ENCODE data around the gene KRTAP4-5.
"Not testable (repeated sequence)": the region's sequence is repeated elsewhere in the genome, so short reads cannot be mapped to it uniquely, and the experiment has no call there.

The KRTAP4-5 gene

GRCh38 chr17:41145261-41145660, 4.4 kb downstream of the KRTAP4-5 start:
- no peak for DNase-seq

DNA sequence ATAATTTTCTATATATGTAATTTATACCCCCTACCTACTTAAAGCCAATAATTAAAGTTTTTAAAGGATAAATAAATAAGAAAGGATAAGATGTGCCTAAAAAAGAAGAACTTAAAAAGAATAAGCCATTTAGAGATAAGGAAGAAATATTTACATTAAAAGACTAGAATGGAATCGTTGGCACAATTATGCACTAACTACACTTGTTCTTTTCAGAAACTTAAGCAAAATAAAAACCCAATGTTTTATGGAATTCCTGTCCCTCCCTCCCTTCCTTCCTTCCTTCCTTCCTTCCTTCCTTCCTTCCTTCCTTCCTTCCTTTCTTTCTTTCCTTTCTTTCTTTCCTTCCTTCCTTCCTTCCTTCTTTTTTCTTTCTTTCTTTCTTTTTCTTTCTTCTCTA, 4.8 kb downstream of the KRTAP4-5 start:
- no peak for DNase-seq

DNA sequence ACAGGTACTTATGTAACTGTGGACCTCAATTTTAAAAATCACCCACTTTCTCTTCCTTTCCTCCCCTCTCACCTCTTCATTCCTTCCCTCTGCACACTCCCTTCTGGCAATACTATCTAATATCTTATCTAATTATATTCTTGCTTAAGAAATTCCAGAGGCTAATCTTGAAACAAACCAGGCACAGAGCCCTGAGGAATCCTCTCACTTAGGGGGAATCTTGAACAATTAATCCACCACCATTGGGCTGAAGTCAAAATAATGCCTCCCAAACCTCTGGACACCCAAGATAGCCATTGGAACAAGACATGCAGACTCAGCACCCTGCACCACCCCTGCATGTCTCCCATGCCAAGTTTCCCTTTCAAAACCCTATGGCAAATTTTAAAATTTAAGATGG, 8.3 kb downstream of the KRTAP4-5 start:
- no peak for DNase-seq

DNA sequence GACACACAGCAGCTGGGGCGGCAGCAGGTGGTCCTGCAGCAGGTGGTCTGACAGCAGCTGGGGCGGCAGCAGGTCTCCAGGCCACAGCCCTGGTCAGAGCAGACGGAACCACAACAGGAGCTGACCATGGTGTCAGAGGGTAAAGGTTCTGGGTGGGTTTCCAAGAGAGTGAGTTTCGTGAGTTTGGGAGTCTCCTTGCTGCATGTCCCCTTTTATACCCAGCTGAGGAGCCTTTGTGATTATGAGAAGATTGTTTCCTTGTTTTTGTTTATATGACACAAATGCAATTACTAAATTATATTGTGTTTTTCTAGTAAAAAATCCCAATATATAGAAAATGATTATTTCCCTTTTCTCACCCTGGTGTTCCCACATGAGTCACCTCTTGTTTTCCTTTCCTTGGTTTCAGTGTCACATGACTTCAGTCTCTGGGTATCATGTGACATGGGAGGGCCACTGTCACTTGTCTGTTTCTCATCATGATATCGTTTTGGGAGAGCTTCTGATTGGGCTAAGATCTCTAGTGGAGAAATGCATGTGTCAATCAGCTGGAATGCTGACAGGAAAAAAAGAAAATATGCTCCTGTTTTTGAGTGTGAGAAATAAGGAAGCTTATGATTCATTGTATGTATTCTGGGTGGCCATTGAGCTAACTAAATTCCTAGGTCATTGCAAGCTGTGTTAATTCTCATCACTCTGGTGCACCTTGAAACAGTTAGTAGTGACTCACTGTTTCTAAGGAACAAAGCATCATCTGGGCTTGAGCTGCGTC, 9.1 kb downstream of the KRTAP4-5 start, which contains the start of gene KRTAP4-6:
Gene KRTAP4-6 (minus strand): TSS at position 185 of the 772 bp plus-strand sequence. CDS start 57 bp downstream, at position 128.
- no peak for DNase-seq

GRCh38 chr17:41139865-41140264, 9.8 kb downstream of the KRTAP4-5 start:
- not testable (repeated sequence) for DNase-seq

GRCh38 chr17:41133880-41134735, 15.5 kb downstream of the KRTAP4-5 start:
- DNase-seq, result peak; percentile 20

DNA sequence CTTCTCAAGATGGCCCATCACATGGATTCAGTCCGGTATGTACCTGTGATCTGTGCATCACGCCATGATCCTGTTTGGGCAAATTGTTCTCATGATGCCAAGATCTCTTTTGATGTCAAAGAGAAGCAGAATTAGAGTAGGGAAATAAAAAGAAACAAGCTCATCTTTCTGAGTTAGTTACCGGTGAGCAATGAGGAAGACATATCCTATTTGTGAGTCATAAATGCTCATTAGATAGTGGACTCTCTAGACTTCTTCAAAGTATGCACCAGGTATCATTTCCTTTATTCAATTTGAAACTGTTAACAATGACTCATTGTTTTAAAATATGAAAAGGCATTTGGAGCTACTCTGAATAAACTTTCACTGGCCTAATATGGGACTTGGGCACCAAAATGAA, 17.6 kb downstream of the KRTAP4-5 start:
- DNase-seq, result no peak

DNA sequence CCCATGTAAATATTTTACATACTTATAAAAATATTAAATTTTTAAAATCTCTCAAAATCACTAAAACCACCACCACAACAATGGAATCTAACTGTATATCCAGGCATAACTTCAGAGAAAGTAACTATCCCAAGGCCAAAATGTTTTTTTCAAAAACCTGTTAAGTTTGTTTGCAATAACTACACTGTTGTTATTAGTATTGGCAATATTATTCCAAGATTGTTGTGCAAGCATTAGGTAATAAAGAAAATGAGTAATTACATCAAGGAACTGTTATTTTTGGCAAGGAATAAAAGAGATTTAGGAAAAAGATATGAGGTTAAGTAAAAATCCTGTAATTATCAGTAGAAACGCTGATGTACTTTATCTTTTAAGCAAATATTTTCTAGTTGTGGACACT, 22.3 kb downstream of the KRTAP4-5 start:
- DNase-seq, result no peak

GRCh38 chr17:41126412-41126811, 23.2 kb downstream of the KRTAP4-5 start:
- DNase-seq, result no peak

DNA sequence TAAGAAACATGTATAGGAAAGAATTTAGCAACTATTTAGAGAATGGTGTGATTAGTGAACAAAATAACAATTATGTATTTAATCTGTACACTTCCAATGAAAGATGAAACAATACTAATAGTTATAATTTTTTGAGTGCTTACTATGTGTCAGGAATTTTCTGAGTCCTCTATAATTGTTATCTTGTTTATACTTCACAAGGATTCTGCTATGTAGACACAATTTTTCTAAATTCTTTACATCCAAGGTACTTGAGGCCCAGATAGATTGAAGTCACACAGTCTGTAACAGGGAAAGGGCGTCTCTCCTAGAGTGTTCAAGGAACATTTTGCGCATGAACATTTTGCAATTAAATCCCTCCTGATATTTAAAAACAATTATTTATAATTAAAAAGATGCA, 24.6 kb downstream of the KRTAP4-5 start:
- DNase-seq, result no peak

- DNase-seq, result not testable (repeated sequence)
Observed at GRCh38 chr17:41123991-41124371, 25.6 kb downstream of the KRTAP4-5 start, which contains the start of gene KRTAP4-12. TSS of gene KRTAP4-12 (minus strand) at chr17:41124182. CDS start at chr17:41124122, 60 bp downstream.

- DNase-seq, result not testable (repeated sequence)
Observed at GRCh38 chr17:41123292-41123990, 26.2 kb downstream of the KRTAP4-5 start.

- DNase-seq, result no peak
Observed at GRCh38 chr17:41121742-41122141, 27.9 kb downstream of the KRTAP4-5 start.

GRCh38 chr17:41119696-41120690, 29.6 kb downstream of the KRTAP4-5 start:
- not testable (repeated sequence) for DNase-seq

- no peak for DNase-seq
Observed at GRCh38 chr17:41118721-41119120, 30.9 kb downstream of the KRTAP4-5 start.

GRCh38 chr17:41117846-41118386, 31.7 kb downstream of the KRTAP4-5 start, which contains the start of gene KRTAP4-11:
TSS of gene KRTAP4-11 (minus strand) at chr17:41118373. CDS start at chr17:41118315, 58 bp downstream.
- not testable (repeated sequence) for DNase-seq

GRCh38 chr17:41116297-41116696, 33.3 kb downstream of the KRTAP4-5 start:
- DNase-seq, result no peak

DNA sequence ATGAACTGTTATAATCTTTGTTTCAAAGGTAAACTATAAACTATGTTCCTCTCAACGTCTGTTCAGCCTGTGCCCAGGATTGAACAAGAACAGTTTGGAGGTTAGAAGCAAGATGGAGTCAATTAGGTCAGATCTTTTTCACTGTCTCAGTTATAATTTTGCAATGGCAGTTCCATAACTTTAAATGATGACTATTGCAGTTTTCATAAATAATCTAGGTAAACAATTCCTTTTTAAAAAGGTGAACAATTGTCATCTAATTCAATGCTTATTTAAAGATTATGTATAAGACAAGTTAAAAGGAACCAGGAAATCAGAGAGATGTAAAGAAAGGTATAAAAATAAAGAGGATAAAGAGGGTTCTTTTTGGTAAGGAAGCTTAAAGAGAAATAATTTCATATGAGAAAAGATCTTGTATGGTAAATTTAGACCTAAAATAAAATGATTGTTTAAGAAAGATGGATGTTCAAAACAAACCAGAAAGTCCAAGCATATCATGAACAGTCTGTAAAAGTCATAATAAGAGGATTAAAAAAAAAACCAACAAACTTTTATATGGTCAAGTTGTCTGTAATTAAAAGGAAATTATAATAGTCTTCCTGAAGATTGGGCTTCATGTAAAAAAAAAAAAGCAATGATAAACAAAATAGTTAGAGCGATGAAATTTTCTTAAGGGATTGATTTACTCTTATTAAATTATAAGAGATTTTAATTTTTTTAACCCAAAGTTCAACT, 38.3 kb downstream of the KRTAP4-5 start:
- DNase-seq, result no peak

DNA sequence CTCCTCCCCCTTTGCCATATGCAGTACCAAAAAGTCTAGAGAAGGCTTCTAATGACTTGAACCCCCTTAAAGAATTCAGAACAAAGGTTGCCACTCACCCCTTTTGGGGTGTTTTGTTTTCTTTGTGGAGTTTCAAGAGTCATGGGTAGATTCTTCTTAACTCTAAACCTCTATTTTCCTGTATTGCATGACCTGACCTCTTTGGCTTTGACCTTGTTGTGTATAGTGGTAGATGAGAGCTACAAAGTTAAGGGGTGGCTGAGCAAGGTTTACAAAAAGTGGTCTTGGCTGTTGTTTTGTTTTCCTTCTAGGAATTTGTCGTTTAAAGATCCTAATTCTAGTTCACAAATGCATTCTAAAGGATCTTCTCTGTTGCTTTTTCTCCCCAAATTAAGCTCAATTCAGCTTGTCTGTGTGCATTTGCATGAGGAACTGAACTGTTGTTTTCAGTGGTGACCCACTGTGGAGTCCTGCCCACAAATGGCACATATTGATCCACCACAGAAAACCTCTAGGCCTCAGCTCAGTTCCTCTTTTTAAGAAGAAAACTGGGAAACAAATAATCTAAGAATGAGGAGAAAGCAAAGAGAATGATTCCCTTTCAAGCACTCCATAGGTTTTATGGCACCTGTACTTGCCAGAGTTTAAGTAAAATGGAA, 40.8 kb downstream of the KRTAP4-5 start:
- not testable (repeated sequence) for DNase-seq

DNA sequence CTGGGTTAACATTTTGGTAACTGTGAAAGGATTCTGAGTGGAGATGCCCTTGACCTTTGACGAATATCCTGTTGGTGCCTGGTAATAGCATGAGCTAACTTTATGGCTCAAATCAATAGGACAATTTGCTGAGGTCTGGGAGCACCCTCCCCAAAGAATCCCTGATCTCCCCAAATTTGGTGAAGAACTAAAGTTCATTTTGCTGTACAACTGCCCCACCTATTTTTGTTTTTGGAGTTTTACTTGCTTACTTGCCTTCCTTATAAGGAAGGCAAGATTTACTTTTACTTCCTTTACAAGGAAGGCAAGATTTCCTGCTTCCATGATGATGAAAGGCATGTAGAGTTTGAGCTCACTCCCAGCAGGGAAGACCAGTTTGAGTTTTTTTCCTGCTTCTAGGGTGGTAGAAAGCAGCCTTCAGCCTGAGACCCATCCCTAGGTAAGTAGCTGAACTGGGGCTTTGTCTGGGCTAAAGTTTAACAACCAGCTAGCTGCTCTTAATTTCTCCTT, 41.6 kb downstream of the KRTAP4-5 start:
- DNase-seq, result no peak

All from CD4-positive, alpha-beta T cell treated with Interleukin-17A for 4 hours (primary cell).